Stimulated activated CD4-positive, alpha-beta T cell treated with anti-CD3 and anti-CD28 coated beads, Interleukin-4, amount 100 ng/mL, for 48 hours (primary cell): ENCODE results near the gene PPP1R9B.

Experiments
- DNase-seq, 2 donors: peaks; one replicate each; pipeline ENCODE4 v3.0.0-alpha.2; 2020; ENCODE audit warnings: low read depth in 2 of 2

The PPP1R9B gene

DNA sequence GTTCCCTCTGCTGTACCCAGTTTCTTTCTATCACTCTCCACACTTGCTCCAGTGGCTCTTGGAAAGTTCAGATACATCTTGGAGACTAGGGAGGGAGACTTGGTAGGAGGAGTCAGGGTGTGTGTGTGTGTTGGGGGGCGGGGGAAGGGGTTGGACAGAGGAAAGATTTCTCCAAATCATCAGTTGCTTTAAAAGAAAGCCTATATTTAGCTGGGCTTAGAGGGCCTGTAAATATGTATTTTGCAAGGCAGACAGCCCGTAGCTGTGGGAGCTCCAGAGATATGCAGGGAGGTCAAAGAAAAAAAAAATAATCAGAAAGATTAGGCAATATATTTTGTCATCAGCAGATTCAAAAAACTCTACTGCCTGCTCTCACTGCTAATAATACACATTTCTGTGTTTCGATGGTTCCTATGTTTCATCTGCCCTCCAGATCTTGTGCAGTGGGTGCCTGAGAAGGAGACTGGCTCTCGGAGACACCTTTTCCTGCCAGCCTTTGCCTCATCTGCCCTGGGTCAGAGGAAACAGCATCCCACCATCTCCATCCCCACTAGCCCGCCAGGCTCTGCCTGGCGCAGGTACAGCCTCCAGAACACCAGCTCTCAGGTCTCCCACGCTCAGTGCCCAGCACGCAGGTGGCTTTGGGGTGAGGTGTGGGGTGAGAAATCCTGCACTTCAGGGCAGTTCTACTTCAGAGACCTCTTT is 4.8 kb upstream of the PPP1R9B start:
- DNase-seq = no peak

DNA sequence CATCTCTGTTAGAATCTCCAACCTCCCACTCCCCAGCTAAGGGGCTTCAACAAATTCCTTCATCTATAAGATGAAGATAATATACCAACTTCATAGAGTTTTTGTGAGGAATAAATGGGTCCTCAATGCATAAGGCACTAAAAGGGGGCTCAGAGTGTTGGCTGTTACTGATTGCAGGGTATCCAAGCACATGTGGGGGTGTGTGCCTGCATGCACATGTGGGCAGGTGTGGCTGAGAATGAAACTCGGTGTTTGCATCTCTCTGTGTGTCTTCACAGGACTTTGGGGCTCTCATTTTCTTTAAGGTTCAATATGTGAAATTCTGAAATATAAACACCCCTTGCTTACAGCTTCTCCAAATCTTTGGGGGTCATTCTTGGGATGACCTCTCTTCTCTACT is 4.1 kb upstream of the PPP1R9B start:
- DNase-seq = no peak

DNA sequence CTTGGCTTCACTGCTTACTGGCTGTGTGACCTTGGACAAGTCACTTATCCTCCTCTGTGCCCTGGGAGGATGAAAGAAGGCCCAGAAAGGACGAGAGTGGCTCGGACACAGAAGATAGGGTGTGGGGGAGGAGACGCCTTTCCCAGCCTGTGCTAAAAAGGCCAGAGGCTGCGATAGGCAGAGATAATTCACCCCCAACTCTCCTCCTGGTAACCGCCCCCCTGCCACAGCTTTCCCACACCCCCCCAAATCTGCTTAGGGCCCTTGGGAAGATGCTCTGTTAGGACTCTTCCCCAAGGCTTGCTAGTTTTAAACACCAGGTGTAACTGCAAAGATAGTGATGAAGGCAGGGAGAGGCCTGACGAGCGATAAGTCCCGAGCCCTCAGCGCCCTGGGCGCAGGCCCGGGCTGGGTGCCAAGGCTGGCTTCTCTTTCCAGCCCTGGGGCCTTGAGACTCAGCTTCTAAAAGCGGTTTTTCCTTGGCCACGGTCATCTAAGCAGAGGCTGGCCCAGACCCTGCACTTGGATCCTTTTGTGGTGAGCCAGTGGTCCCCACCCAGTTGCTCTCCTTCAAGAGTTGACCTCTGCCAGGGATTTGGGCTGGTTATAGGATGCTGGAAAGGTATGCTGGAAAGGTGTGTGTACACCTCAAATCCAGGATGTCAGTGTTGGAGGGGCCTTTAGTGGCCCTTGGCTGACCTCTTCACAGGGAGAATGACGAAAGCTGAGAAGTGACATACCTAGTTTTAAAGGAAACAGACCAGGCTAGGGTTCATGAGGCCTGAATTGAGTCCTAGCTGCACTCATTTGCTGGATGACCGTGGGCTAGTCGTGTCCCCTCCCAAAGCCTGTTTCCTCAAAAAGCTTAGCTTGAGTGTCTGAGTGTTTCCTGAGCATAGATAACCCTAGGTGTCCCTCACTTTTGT is 3.4 kb upstream of the PPP1R9B start:
- DNase-seq = no peak

DNA sequence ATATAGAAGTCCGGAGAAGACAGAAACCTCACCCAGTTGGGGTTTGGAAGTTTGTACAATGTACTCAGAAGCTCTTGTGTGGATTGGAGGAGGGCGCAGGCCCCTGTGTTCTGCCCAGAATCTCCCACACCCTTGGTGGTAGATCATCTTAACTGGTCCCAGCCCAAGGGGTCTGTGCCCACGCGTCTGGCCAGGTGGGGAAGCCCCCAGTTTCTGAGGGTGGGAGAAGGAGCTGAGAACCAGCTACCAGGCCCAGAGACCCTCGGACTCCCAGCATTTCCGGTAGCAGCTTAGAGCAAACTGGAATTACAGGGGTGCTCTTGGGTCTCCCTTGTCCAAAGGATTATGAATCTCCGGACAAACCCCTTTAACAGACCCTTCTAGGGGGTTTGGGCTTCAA is 2.3 kb upstream of the PPP1R9B start:
- DNase-seq = no peak

DNA sequence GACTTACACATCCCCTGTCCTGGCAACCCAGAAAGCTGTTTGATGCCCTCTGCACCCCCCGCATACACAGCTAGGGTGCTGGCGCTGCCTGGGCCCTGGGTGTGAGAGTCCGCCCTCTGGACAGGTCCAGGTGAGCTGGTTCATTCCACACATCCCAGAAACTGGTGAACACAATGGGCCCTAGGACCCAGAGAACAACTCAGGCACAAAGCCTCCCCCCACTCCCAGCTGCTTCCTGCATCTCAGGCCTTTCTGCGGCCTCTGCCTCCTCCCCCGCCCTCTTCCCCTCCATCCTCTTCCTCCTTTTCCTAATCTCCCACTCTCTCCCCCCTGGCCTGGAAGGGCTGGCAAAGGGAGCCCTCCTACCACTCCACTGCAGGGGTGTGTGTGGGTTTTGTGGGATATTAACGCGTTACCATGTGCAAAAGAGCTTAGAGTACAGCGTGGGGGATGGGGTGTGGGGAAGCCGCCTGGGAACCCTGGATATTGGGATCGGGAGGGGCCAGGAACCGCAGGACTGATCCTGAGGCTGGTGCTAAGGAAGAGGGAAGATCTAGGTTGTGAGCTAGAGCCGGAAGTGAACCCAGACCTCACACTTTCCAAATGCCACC is 1.6 kb upstream of the PPP1R9B start:
- DNase-seq = no peak

DNA sequence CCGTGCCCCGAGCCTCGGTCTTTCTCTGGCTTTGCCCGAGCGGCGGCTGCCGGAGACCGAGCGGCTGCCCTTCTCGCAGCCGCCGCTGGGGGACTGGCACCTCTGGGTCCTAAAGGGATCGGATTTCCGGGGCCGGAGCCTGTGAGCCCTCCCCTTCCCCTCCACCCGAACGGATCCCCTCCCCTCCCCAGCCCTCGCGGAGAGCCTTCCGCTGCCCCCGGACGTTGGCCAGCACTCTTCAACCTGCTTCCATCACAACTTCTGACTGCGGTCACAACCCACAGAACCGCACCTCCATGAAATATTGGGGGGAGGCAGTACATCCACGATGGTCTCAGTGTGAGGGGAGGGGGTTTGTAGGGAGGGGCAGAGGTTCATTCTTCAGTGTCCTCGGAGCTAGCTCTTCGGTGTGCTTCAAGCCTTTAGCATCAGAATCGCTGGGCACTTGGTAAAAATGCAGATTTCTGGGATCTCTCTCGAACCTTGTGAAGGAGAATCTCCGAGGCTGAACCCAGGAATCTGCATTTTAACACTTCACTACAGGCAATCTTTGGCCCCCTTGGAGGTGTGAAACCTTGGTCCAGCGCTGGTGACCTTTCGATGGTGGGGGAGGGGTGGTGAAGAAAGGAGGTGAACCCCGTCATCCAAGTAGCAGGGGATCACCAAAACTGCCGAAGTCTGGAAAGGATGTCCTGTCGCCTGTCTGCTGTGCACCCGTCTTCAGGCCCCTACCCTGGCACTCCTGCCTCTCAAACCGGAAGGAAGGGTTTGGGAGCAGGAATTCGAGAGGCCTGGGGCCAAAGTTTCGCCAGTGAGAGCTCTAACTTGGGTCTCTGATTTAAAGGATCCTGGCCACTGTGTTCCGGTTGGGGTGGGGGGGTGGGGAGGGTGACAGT is 812 bp upstream of the PPP1R9B start:
- DNase-seq = peak; percentile 80 to 88

DNA sequence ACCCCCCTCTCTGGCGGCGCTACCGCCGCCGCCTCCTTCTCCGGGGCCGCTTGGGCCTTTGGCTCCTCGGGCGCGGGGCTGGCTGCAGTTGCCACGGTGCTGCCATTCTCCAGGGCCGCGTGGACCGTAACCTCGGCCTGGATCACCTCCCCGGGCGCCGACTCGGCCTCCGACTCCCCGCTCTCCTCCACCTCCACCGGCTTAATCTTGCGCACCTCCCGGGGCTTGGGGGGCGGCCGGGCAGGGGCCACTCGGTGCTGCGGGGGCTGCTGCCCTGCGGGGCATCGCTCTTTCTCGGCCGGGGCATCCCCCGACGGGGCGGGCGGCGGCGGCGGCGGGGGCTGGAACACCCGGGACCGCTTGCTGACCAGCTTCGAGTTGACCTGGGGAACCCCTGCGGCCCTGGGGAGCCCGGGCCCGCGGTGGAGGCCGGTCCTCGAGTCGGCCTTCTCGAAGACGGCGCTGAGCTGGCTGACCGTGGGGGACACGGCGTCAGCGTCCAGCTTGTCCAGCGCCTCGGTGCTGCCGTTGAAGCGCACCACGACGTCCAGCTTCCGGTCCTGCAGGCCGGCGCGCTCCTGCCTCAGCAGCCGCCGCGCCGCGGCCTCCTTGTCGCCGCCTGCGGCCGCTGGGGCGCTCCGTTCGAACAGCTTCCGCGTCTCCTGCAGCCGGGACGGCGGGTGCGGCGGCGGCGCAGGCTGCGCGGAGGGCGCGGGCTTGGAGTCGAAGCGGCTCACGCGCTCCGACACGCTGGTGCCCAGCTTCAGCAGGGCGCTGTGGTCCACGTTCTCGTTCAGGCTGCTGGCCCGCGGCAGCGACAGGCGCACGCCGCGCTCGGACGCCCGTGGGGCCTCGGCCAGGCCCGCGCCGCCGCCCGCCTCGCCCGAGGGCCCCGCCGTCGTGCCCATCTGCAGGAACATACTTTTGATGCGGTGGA is 792 bp downstream of the PPP1R9B start:
- peak in 1 of 2 donors; percentile 52 for DNase-seq

DNA sequence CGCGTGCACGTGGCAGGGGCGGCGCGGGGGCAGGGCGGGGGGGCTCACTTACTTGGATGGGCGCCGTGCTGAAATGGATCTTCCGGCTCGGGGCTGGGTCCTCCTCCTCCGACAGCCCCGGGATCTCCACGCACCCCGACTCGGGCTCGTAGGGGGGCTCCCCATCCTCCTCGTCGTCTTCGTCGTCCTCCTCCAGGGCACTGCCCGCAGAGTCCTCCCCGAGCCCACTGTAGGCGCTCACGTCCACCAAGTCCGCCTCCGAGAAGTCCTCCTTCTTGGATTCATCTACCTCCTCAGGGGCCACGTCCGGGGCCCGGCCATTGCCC is 1.4 kb downstream of the PPP1R9B start:
- no peak for DNase-seq

DNA sequence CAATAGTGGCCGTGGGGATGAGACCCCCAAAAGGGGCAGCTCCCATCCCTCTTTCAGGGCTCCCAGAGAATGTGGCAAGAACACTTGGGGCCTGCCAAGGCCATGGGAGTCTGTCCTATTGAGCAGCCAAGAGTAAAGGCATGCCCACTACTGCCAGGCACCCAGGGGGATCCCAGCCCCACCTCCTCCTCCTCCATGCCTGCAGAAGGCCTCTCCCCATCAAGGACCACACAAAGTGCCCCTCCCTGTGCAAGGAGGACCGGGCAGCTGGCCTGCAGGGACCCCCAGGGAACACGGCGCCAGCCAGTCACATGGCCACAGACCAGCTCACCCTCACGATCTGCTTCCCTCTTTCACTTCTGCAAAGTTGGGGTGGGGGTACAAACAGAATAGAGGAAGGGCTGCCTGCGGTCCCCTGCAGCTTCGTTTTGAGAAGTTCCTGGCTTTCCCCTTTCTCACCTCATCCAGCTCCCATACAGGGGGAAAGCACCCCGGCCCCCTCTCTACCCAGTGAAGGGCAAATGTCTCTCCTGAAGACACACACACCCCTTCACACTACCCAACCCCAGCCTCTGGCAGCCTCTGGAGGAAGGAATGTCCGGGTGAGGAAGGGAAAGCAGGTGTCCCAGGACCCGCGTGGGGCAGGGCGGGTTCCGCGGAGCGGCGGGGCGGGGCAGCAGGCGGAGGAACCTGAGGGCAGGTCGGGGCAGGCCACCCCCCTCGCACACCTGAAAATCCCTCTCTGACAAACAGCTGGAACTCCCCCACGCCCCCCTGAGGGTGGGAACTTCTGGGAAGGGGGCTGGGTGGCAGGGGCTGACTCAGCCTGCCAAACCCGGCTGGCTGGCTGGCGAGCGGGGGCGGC is 2.0 kb downstream of the PPP1R9B start:
- peak; percentile 63 to 67 for DNase-seq

DNA sequence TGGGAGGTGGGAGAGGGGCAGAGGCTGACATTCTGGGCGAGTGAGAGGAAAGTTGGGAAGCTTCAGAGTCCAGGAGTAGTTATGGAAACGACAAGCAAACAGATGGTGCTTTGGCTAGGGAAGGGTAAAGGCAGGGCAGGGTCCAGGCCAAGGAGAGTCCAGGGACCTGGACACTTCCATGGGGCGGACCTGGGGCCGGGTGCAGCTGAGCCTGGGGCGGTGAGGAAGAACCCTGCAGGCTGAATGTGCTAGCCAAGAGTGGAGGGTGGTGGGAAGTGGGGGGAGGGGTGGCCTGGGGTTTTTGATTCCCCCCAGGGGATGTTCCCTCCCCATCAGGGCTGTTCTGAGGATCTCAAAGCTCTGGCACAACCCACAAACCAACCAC is 2.6 kb downstream of the PPP1R9B start:
- no peak for DNase-seq

DNA sequence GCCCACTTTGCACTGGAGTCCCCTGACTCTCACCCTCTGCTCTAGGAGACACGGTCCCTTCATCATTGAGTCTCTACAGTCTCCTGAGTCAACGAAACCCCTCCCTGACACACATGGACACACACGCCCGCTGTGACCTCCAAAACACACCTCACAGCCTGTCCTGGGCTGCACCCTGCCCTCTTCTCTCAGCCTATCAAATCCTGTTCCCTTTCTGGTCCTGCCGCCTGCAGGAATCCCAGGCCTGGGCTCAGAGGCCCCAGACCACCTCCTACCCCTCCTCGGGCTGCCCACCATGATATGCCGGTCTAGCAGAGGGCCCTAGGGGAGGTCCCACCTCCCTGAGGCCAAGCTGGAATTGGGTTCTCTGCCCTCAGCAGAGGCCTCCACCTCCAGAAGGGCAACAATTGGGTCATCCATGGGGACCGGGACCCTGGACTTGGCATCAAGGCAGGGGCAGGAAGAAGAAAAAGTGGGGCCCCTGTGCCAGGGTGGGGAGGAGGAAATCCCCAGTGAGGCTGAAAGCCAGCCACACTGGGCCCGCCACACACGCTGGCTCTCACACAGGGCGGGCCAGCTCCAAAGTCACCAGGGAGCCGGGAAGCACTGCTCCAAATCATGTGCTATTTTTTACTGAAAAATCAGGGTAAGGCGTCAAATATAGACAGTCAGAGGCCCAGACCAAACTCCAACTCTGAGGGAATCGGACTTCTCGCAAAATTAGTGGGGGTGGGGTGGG is 3.4 kb downstream of the PPP1R9B start:
- DNase-seq = no peak

DNA sequence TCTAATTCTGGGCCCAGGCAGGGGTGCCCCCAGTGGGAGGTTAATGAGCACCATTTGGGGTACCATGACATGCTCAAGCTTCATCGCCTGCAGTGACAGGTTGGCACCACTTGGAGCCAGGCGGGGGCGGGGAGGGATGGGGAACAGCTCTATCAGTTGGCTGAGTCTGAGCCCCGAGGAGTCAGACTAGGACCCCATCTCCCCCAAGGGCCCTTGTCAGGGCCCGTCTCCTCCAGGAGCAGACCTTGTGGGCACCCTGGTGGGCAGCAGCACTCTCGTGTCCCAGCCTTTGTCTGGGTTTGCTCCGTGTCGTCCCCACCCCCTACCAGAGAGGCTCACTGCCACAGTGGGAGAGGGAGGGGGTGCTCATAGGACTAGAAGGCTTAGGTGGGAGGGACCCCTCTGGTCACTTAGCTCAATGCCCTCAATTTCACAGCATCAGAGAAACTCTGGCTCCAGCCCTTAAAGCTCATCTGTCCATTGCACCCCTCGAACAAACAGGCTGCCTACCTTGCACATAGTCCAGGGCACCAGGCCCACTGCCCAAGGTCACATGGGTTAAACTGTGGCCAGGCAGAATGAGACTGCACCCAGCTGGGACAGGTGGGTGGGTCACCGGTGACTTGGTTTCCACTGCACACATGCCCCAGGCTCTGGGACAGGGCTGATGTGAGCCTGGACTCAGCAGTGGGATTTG is 4.1 kb downstream of the PPP1R9B start:
- no peak for DNase-seq

DNA sequence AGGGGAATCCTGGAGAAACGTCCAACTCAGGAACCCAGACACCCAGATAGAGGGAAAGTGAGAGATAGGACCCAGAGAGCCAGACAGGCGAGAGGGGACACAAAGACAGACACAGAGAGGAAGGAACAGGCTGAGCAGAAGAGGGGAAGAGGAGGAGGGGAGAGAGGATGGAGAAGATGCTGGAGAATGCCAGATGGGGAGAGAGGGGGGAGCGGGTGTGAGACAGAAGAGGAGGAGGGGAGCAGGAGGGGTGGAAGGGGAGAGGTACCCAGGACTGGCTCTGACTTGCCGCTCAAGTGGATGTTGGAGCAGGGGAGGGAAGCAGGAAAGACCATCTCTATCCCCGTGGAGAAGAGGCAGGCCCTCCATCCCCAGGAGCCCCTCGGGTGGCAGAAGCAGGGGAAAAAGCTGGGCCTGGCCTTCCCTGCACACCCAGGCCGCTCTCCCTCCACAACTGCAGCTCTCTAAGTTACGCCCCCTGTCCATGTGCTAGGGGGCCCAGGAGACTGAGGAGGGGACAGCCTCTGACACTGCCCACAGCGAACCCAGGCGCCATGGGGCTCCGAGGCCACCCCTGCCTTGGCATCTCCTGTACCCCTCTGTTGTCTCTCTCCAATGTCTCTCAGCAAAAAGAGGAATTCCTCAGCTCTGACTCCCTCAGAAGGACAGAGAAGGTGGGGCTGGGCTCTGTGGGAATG is 4.8 kb downstream of the PPP1R9B start:
- no peak for DNase-seq

DNA sequence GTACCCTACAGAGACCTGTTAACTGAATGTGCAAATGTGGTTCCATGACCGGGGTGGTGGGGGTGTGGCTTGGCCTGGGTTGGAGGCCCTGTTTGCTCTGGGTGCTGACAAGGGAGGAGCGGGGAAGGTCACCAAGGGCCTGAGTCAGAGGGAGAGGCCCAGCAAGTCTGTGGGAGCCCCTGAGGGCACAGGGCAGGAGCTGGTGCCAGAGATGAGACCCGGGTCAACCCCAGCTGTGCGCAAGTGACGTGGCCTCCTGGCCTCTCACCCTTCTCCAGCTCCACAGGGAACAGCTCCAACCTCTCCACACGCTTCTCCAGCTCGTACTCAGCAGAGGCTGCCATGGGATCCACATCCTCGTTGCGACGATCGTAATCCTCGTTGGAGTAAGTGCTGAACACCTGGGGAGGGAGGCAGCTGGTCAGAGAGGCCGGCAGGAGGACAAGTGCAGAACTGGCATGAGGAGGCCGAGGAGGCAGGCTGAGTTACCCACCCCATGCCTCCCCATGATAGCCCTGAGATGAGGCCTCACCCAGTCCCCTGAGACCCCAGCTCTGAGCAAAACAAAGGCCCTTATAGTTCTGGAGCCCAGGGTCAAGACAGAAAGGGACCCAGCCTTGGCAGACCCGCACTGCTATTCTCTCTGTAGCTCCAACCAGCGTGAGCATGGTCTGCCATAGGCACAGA is 5.5 kb downstream of the PPP1R9B start:
- DNase-seq = no peak

DNA sequence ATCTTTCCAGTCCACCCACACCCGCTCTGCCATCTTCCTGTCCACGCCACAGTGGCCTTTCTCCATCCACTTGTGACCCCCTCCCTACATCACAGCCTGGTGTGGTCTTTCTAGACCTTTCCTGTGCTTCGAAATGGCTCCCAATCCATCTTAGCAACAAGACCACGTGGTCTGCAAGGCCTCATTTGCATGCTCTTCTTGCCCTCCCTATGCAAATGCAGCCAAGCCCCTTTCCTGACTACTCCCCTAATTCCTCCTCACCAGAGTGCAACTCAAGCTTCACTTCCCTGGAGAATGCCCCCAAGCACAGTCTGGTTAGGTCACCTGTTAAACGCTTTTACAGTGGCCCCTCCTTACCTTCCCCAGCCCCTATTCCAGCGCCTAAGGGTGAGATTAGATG is 6.1 kb downstream of the PPP1R9B start:
- no peak for DNase-seq

DNA sequence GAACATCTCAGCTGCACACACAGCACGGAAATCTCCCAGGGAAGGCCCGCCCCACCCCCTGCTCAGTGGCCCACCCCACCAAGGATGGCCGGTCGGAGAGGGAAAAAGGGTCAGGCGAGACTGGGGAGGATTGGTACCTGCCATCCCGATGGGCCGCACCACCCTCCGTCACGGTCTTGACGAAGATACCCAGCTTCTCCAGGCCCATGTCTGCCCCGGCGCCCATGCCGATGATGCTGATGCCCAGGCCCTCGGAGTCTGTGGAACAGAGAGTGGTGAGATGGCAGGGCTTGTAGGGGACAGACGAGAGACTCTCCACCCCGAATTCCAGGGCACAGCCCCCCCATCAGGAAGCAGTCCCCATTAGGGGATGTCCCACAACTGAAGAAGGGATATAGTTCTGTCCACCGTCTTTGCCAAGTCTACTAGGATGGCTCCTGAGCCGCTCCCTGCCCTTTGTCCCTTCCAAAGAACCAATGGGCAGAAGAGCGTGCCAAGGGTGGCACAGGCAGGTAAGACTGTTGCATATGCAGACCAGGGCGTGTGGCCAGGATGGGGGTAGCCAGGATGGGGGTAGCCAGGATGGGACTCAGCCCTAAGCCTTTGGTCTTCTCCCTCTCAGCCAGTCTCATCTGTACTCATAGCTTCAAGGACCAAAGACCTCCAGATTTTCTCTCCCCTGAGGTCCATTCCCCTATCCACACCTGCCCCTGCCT is 6.9 kb downstream of the PPP1R9B start:
- DNase-seq = no peak

DNA sequence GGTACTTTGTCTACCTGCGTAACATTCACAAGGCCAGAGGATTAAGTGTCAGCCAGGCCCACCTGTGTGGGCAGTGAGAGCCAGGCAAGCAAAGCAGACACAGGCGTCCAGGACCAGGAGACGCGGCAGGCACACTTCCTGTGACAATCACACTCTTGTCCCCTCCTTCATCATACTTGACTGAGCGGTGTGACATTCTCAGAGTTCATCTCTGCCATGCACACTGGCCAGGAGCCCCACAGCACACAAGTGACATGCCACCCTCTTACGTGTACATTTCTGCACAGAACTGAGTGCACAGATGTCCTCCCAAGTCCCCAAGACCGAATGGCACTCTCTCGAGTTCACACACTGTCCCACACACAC is 8.7 kb downstream of the PPP1R9B start:
- DNase-seq = no peak
